NK-92 (cell line): ENCODE data around the gene VAV1.
A peak's percentile ranks its signal among the peaks of the same experiment; 100 is the strongest.
"Not testable (repeated sequence)": the region's sequence is repeated elsewhere in the genome, so short reads cannot be mapped to it uniquely, and the experiment has no call there.

Experiments used
- DNase-seq: peaks from one replicate; lab custom pipeline; 2025; ENCODE audit not compliant: unreplicated experiment; lab: John Stamatoyannopoulos, UW

Gene VAV1

DNA sequence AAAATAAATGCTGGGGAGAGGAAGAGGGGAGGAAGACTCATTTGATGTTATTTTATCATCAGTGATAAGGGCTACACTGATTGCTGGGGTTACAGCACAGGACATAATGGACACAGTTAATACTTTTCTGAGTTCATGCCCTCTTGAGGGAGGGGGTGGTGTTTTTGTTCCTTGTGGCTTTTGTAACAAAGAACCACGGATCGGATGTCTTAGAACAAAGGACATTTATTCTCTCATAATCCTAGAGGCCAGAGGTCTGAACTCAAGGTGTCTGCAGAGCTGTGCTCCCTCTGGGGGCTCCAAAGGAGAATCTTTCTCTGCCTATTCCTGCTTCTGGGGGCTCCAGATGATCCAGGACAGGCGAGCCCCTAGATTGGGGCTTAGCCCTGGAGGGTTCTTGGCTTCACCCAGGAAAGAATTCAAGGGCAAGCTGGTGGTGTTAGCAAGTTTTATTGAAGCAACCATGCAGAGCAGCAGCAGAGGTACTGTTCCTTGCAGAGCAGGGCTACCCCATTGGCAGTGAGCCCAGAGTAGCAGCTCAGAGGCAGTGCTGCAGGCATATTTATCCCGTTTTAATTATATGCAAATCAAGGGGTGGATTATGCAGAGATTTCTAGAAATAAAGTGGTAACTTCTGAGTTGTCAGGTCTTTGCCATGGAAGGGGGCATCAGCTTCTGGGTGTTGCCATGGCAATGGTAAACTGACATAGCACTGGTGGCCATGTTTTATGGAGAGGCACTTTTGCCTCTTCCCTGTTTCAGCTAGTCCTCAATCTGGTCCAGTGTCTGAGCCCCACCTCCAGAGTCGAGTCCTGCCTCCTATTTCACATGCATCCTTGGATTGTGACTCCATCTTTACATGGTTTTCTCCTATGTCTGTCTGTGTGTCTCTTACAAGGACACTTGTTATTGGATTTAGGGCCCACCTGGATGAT is 18.0 kb downstream of the VAV1 start:
- no peak for DNase-seq

DNA sequence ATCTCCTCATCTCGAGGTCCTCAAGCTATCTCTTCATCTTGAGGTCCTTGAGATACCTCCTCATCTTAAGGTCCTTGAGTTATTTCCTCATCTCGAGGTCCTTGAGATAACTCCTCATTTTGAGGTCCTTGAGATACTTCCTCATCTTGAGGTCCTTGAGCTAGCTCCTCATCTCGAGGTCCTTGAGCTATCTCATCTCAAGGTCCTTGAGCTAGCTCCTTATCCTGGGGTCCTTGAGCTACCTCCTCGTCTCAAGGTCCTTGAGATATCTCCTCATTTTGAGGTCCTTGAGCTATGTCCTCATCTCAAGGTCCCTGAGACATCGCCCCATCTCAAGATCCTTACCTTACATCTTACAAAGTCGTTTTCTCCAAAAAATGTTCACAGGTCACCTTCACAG is 18.7 kb downstream of the VAV1 start:
- DNase-seq, result no peak

DNA sequence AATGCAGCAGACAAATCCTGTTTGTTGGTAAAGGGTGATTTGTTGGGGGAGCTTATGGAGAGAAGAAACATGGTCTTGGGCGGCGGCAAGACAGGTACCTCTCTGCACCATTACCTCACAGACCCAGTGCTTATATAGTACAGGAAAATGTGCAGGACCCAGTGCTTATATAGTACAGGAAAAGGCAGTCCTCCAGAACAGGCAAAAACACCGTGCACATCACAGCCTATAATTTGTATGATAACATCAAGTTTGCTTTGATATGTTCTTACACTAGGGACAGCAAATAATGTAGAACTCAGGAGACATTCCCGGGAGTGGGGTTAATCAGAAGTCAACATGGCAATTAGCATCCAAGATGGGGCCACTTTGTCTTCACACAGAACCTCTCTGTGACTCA is 20.9 kb downstream of the VAV1 start:
- DNase-seq, result no peak

DNA sequence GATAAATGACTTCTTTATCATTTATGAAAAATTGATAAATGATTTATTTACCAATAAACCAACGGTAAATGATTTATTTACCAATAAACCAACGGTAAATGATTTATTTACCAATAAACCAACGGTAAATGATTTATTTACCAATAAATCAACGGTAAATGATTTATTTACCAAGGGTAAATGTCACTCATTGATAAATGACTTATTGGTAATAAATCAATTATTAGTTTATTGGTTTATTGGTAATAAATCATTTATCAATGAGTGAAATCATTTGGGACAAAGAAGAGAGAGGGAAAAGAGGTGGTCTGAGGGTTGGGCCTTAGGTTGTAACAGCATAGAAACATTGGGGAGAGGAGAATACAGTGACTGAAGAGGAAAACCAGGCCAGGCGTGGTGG is 21.5 kb downstream of the VAV1 start:
- no peak for DNase-seq

DNA sequence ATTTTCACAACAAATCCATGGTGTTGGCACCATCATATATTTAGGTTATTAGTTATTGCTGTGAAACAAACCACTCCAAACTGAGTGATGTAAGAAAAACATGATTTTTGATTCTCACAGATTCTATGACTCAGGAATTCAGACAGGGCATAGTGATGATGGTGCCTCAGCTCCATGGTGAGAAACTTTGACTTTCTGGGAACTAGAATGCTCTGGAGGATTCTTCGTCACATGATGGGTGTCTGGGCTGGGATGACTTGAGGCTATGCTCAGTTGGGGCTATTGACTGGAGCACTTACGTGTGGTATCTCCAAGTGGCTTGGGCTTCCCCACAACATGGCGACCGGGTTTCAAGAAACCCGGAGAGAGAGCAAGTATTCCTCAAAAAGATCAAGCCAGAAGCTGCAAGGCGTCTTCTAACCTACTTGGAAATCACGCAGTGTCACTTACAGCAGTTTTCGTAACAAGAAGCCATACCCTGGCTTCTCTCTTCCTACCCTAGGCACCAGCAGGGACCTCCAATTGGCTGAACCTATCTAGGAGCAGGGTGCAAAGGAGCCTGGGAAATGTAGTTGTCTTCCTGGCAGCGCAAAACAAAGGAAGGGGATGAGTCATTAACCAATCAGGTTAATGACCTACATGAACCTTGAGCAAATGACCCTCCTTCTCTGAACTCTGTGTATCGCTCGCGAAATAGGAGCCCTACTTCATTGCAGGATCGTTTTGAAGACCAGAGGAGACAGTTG is 22.4 kb downstream of the VAV1 start:
- DNase-seq, result no peak

DNA sequence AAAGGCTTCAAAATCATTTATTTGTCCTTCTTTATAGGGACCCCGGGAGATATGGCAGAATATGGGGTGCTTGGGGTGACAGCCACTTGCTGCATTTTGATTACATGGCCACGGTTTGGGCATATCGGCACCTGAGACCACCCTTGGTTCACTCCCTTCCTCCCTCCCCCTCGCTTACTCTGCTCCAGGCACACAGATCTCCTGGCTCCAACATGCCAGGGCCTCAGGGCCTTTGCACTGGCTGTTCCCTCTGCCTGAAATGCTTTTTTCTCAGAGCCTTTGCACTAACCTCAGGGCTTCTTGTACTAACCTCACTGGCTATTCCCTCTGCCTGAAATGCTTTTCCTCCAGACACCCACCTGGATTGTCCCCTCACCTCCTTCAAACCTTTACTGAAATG is 23.8 kb downstream of the VAV1 start:
- DNase-seq, result no peak

DNA sequence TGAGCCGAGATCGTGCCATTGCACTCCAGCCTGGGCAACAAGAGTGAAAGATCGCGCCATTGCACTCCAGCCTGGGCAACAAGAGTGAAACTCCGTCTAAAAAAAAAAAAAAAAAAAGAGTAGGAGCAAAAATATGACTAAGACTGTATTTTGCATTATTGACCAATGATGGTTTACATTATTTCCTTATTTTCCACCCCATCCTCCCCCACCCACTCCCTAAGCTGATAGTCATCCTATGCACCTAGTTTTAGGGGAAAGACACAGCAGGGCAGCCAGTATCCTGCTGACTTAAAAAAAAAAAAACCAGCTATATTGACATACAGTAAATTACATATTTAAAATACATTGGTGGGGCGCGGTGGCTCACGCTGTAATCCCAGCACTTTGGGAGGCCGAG is 25.1 kb downstream of the VAV1 start:
- no peak for DNase-seq

DNA sequence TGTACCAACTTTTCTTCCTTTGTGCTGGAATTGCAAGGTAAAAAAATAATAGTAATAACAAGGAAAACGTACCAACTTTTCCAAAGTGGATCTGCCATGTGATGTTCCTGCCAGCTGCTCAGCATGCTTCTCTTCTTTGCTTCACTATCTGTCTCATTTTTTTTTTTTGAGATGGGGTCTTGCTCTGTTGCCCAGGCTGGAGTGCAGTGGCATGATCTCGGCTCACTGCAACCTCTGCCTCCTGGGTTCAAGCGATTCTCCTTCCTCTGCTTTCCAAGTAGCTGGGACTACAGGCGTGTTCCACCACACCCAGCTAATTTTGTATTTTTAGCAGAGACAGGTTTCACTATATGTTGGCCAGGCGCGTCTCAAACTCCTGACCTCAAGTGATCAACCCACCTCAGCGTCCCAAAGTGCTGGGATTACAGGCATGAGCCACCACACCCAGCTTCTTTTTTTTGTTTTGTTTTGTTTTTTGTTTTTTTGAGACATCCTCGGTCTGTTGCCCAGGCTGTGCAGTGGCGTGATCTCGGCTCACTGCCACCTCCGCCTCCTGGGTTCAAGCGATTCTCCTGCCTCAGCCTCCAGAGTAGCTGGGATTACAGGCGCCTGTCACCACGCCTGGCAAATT is 27.8 kb downstream of the VAV1 start:
- not testable (repeated sequence) for DNase-seq

DNA sequence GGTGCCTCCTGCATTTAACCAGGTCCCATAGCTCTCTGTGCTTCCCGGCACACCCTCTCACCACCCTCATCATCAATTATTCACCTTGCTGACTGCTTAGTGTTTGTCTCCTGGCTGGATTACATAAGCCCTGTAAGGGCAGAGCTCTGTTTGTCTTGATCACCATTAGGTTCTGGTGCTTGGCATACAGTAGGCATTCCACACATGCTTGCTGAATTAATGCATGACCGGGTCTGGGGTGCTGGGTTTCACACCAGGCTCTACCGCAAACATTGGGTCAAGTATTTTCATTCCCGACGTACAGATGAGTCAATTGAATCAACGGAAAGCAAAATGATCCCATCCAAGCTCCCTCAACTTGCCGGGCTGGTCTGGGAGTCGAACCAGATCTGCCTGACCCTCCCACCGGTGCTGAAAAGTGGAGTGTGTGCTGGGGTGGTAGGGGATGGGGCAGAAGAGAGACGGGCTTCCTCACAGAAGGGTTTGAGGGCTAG is 28.5 kb downstream of the VAV1 start:
- DNase-seq, result no peak

DNA sequence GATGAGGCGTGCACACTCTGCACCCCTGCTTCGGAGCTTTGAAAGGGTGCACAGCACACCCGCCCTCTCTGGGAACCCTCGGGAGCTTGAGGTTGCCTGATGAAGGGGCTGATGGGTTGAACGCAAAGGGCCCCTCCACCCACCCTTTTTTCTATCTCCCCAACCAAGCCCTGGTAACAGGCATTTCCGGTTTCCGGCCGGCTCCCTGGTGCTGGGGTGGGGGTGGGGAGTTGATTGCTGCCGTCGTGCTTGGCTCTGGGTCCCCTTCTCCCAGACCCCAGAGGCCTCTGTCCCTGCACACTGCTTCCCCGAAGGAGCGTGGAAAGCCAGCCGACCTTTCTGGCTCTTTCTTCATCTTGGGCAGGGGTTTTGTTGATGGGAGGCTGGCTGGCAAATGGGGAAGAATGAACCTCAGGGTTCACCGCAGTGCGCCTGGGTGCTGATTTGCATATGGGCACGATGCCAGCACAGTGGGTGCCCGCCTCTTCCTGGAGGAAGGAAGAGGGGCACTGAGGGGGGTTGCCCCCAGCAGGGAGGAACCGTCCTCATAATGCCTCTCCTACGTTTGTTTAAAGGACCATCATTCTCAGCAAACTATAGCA is 29.1 kb downstream of the VAV1 start:
- peak; percentile 56 for DNase-seq

DNA sequence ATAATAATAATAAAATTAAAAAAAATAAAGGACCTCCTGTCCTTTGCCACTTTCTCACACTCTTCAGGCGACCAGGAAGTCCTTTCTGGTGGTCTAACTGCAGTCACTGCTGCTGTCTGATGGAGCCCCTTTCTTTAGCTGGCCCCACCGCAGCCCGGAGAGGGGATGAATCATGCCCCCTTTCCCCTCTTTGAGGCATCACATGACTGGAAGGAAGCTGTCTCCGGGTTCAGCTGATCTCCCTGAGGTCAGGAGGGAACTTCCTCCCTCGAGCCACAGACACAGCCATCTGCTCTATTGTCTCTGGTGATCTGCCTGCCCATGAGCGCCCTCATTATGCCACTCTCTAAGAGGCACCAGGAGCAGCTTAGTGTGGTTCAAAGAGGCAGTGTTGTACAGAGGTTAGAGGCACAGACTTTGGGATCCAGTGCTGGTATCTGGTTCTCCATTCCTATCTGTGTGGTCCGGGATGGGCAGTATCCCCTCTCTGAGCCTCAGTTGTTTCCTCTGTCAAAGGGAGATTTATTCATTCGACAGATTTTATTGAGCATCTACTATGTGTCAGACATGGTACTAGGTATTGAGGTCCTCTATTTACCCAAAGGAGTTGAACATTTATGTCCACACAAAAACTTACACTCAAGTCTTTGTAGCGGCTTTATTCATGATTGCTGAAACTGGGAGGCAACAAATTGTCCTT is 30.0 kb downstream of the VAV1 start:
- no peak for DNase-seq

DNA sequence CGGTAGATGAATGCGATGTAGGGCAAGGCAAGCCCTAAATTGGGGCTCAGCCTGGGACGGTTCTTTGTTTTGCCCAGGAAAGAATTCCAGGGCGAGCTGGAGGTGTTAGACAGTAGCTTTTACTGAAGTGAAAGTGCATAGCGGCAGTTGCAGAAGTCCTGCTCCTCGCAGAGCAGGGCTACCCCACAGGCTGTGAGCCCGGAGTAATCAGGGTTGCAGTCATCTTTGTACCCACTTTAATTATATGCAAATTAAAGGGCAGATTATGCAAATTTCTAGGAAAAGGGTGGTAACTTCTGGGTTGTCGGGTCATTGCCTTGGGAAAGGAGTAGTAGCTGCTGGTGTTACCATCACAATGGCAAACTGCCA is 30.5 kb downstream of the VAV1 start:
- no peak for DNase-seq

DNA sequence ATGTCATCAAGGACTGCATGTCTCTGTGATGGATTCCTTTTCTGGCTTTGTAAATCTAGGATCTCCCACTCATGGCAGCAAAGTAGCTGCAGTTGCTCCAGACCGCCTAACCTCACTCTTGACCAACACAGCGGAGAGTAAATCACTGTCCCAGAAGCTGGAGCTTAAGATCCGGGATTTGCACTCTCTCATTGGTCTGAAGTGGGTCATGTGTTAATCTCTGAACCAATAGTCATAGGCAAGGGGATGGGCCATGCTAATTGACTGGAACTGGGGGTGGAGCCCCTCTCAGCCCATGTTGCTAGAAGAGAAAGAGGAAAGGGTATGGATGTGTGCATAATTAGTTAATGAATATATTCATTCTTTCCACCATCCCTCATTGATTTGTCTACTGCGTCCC is 34.0 kb downstream of the VAV1 start:
- DNase-seq, result no peak

DNA sequence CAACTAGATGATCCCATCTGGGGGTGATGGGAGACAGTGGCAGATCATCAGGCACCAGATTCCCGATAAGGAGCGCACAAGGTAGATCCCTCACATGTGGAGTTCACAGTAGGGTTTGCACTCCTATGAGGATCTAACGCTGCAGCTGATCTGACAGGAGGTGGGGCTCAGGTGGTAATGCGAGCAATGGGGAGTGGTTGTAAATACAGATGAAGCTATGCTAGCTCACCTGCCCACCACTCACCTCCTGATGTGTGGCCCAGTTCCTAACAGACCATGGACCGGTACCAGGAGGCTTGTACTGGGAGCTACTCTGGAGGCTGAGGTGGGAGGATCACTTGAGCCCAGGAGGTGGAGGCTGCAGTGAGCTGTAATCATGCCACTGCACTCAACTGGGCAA is 34.8 kb downstream of the VAV1 start:
- no peak for DNase-seq

DNA sequence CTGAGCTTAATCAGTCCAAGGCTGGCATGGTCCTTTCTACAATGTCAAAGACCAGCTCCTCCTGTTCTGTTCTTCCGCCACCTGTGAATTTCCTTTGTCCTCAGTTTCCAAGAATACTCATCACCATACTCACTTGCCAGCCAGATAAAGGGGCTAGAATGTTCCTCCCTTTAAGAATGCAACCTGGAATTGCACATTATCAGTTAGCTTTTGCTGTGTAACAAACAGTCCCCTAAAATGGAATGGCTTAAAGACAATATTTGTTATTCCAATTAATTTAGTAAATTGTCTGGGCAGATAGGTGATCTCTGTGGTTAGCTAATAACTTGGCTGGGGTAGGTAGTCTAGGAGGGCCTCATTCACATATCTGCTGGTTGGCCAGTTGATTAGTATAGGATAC is 36.0 kb downstream of the VAV1 start:
- no peak for DNase-seq

DNA sequence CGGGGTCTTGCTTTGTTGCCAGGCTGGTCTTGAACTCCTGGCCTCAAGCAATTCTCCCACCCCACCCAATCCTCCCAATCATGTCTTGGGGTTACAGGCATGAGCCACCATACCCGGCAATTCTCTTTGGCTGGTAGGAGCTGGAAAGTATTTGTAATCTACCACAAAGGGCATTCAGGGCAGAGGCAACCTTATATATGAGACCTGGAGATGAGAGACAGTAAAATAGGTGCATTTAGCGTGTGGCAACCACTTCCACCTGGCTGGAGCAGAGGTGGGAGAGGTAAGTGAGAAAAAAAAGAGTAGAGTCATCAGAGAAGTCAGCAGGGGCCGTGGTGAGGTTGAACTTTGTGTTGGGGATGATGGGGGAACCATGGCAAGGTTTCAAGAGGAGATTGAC is 36.8 kb downstream of the VAV1 start:
- no peak for DNase-seq

DNA sequence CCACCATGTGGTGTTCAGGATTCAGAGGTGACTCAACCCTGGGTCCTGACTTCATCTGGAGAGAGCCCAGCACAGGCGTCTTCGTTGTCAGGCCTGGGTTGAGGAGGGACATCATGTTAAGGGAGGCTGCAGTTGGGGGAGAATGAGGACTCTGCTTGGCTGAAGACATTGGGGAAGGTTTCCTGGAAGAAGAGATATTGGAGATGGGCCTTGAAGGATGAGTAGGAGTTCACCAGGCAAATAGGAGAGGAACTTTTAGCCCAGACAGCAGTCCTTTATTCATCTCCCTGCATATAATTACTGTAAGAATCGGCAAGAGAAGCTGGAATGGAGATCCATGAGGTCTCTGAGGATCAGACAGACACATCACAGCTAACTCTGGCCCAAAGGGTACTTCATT is 38.9 kb downstream of the VAV1 start:
- no peak for DNase-seq

DNA sequence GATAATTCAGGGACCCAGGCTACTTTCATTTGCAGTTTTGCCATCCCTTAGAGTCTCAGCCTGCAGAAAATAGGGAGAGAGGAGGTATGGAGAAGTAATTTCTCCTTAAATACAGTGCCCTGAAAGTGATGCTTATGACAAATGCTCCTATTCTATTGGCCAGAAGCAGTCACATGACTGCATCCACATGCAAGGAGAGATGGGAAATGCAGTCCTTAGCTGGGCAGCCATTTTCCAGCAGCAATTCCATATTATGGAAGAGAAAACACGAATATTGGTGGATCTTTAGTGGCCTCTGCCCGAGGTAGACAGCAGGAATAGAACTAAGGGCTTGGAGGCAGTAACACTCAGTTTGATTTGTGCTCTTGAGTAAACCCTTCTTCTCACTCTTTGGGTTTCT is 39.4 kb downstream of the VAV1 start:
- DNase-seq, result no peak

DNA sequence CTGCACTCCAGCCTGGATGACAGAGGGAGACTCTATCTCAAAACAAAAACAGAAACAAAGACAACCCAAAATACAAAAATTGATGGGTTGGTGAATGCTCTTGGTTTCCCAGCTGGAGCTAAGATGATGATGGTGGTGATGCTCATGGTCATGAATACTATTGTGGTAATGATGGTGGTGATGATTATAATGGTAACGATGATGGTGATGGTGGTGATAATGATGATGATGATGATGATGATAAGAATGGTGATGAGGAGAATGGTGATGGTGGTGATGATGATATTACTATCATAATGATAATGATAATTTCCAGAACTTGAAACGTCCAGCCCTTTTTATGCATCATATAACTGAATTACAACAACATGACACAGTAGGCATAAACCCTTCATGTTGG is 40.1 kb downstream of the VAV1 start:
- DNase-seq, result no peak

DNA sequence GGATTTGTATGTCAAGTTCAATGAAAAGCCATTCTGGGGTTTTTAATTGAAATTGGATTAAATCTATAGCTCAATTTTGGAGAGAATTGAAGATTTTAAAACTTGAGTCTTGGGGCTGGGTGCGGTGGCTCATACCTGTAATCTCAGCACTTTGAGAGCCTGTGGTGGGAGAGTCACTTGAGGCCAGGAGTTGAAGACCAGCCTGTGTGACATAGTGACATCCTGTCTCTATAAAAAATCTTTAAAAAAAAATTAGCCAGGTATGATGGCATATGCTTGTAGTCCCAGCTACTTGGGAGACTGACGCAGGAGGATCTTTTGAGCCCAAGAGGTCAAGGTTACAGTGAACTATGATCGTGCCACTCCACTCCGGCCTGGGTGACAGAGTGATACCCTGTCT is 41.2 kb downstream of the VAV1 start:
- DNase-seq, result no peak

DNA sequence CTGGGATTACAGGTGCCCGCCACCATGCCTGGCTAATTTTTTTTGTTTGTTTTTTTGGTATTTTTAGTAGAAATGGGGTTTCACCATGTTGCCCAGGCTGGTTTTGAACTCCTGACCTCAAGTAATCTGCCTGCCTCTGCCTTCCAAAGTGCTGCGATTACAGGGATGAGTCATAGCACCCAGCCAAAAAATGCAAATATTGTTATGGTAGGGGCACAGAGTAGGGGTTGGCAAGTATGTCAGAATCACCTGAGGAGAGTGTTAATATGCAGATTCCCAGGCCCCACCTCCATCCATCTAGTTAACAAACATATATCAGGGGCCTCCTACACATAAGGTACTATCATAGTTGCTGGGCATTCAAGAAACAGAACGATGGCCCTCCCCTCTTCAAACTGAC is 44.7 kb downstream of the VAV1 start:
- DNase-seq, result no peak
